Posterior cingulate gyrus (tissue), 11 donors: ENCODE data around the gene MATN4.

Experiments used
- DNase-seq, 10 donors: peaks; one replicate each; pipeline versions ENCODE4 v3.0.0 to v3.0.0-alpha.2; 2020 to 2021; ENCODE audit warnings: mixed read lengths in 3 of 10
- intact Hi-C: fragments of 100-400 bp; cut with DNase I; formaldehyde crosslinking; loops from one replicate; pipeline ENCODE4 v1.15.1; 2023

Gene MATN4

DNA sequence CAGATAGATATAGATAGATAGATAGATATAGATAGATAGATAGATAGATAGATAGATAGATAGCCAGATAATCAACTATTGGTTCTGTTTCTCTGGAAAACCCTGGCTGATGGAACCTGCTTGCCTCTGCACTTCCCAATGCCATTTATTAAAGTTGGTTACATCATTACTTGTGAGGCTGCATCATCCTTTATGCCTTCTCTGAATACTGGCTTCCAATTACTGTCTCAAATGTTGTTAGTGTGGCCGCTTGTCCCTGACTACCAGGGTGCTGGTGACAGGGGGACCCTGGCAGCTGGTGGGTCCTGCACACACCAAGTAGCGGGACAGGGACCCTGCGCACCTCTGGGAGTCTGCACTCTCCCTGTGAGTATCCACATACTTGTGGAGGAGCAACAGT, 49.8 kb downstream of the MATN4 start:
- no peak for DNase-seq
- intact Hi-C loops = no loop called here

DNA sequence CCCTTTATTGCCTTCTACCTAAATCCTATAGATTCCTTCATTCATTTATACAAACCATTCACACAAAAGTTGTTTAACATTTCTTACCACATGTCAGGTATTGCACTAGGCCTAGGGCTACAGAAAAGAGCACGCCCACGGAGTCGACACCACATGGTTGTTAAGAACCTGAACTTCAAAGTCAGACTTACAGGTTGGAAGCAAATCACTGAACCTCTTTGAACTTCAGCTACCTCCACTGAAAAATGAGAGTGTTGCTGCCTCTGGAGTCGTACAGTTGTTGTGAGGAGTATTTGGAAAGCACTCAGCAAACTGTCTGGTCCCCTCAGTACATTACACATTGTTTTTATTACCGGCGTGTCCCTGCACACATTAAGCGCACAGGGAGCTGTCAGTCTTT, 50.4 kb downstream of the MATN4 start:
- intact Hi-C loops = no loop called here
- no peak for DNase-seq

DNA sequence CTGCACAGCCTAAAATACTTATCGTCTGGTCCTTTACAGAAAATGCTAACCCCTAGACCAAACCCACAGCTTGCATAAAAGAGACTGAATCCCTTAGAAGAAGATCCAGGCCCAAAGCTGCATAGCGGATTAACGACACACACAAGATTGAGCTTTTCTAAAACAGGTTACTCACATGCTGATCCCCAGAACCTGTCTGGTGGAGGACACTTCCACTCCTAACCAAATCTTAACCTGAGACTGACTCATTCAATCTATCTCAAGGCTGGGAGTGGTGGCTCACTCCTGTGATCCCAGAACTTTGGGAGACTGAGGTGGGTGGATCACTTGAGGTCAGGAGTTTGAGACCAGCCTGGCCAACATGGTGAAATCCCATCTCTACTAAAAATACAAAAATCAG, 50.9 kb downstream of the MATN4 start:
- no peak for DNase-seq
- intact Hi-C loops = no loop called here

DNA sequence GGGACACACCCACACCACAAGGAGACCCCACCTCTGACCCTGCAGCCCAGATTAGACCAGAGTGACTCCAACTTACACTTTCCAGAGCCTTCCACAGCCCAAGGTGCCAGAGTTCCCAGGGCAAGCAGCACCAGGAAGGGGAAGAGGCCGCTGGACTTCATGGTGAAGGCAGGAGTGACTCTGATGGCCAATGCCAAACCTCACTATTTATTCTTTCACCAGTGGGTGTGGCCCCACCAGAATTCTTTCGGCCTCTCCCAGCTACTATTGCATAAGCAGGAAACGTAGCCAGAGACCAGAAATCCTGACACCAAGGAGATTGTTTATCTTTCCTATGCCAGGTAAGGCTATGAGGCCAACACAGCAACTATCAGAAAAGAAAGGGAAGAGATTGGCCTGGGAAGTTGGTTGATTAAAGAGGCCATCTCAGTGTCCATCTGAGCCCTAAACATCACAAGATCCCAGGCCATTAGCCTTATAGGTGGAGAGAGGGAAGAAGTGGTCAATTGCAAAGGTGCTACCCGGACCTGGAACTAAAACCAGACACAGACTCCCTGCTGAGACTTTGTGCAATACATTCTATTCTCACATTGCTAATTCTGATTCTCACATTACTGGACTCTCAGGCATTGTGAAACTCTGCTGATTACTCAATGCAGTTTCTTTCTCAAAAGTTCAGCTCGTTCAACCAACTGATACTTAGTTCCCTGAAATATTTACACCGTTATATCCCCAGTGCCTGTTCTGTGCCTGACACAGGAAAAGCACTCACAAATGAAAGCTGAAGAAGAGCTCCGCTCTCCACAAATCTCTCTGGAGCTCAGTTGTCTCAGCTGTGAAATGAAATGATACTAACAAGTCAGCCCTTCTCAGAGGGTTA, 53.5 kb downstream of the MATN4 start, which contains the start of gene SLPI:
Gene SLPI, minus strand, starts transcription at position 182 of the 880 bp plus-strand sequence. Its CDS starts 21 bp downstream, at position 161.
- DNase-seq = no peak
- intact Hi-C loops = no loop called here

DNA sequence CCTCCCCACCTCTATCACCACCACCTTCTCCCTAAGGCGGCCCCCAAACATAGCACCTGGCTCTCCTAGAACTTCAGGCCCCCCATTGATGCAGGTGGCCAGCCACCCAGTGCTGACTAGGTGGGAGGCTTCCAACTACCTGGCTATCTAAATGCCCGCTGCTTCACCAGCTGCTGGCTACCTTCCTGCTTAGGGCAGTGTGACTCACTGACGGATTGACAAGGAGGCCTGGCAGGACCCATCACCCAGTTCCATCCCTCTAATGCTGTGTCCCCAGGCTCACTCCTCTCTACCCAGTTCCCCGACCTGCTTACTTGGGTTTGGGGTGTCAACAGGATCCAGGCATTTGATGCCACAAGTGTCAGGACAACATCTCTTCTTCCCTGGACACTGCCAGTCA, 54.8 kb downstream of the MATN4 start:
- DNase-seq = no peak
- intact Hi-C loops = no loop called here

DNA sequence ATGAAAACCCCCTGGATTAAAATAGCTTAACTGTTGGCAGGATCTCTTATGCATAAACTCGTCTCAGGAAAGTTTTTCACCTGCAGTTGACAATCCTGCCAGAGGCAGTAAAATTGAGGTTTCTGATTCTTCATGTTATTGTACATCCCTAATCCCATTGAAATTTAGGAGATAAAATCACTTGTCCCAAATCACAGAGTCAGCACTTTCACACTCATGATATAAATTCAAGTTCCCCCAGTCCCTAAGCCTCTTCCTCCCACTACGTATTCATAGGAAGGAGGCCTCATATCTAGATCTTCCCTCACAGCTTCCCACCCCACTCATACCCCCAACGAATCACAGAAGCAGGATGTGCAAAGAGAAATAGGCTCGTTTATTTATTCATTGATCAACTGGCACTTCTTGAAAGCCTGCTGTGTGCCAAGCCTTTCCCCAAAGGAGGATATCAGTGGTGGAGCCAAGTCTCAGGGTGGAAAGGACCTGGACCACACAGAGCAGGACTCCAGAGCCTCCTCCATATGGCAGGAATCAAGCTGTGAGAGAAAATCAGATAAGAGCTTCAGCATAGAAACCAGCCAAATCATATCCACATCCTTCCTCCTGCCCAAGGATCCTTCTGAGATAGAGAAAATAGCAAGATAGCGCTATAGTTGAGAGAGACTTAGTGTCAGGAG, 56.1 kb downstream of the MATN4 start:
- intact Hi-C loops = no loop called here
- DNase-seq = no peak

DNA sequence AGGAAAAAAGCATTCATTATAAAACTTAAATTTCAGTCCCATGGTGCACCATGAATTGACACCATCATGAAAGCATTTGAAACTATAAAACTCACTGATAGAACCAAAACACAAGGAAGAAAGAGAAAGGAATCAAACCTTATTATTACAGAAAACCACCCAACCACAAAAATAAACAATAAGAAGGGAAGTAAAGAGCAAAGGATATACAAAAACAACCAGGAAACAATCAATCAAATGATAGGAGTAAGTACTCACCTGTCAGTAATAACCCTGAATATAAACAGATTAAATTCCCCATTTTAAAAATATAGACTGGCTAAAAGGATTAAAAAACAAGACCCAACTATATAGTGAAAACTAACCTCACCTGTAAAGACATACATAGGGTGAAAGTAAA, 59.5 kb downstream of the MATN4 start:
- no peak for DNase-seq
- intact Hi-C loops = no loop called here

DNA sequence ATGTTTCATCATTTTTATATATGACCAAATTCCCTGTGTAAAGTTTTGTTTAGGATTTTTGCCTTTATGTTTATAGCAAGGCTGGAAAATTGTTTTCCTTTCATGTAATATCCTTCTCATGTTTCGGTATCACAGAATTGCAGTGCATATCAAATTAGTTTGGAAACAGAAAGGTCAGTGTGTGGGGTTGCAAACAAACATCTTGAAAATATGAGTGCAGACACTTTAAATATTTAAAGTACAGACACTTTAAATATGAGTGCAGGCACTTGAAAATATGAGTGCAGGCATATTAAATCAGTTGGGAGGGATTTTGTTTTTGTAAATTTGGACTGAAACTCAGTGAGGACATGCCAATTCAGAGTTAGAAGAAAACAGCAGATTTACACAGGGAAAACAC, 60.2 kb downstream of the MATN4 start:
- intact Hi-C loops = no loop called here
- DNase-seq = no peak

DNA sequence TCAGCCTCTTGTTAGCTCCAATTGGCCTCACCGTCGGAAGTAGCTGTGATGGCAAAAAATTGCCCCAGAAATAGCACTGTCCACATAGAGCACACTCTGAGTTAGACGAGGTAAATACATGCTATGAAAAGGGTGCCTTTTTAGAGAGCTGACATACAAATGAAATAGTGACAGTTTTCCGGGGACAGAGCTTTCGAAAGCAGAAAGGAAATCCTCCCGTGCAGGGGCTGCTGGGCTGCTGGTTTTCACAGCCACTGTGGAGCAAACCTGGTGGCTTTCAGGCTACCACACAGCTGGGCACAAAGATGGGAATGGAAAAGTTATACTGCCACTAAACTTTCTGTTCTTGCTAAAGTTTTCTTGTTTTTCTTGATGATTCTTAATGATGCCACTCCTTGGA, 62.0 kb downstream of the MATN4 start:
- intact Hi-C loops = no loop called here

More for the DNA sequence above, 62.0 kb downstream of the MATN4 start:
- DNase-seq = no peak
